Esophagus squamous epithelium (tissue), 5 donors: ENCODE data around the gene HPN. TPM values are rescaled to one million over a fixed set of nuclear protein-coding genes. Genes with fewer than 3 reads are reported as not detected.

Experiments
- DNase-seq: peaks from one replicate; lab custom pipeline; 2025; lab: John Stamatoyannopoulos, UW
- H3K27ac ChIP-seq, 4 donors: fragments of 200-600 bp; sonication (generic); one replicate each; pipeline ENCODE4 v1.5.1; 2016 to 2019; ENCODE audit warnings: mild to moderate bottlenecking in 1 of 4
- H3K27me3 ChIP-seq, 4 donors: fragments of 200-600 bp; sonication (generic); 1 replicate in 3 of 4; 2 replicates in 1 of 4; pipeline versions ENCODE4 v1.5.1 to v1.6.0; 2017 to 2021; ENCODE audit warnings: antibody characterized with exemption in 1 of 4
- H3K36me3 ChIP-seq, 3 donors: fragments of 200-600 bp; sonication (generic); one replicate each; pipeline ENCODE4 v1.5.1; 2016 to 2019
- H3K4me1 ChIP-seq, 3 donors: fragments of 200-600 bp; sonication (generic); one replicate each; pipeline ENCODE4 v1.5.1; 2017 to 2019
- H3K4me3 ChIP-seq, 4 donors: fragments of 200-600 bp; sonication (generic); 1 replicate in 3 of 4; 2 replicates in 1 of 4; pipeline ENCODE4 v1.5.1; 2016 to 2019; ENCODE audit warnings: mild to moderate bottlenecking in 2 of 4, moderate library complexity in 1 of 4
- H3K9me3 ChIP-seq, 3 donors: fragments of 200-600 bp; sonication (generic); one replicate each; pipeline ENCODE4 v1.5.1; 2016 to 2019
- POLR2A ChIP-seq, 4 donors: fragments of 450-650 bp; IDR thresholded peaks; one replicate each; pipeline ENCODE4 v1.6.1; 2017; ENCODE audit warnings: antibody characterized with exemption in 4 of 4, mild to moderate bottlenecking in 4 of 4, moderate library complexity in 3 of 4
- WGBS, 2 donors: methylation state at CpG; one replicate each; pipeline ENCODE4 v1.1.5; 2018; 5-methylcytosine and 5-hydroxymethylcytosine counted together
- intact Hi-C: fragments of 100-400 bp; cut with DNase I; formaldehyde crosslinking; loops from one replicate; pipeline ENCODE4 v1.15.0; 2022
- total RNA-seq, 4 donors: library from RNA; depleted of rRNA; stranded (reverse); fragments of >200 nt; gene quantifications; one replicate each; pipeline ENCODE4 v1.1.0, GENCODE V29; 2016
- TF ChIP-seq, protein P1 (sequence below), 6 experiments: fragments of 450-650 bp in 4 of 6; fragments of 200-600 bp in 2 of 6; sonication (generic) in 2 of 6; IDR thresholded peaks; one replicate each; pipeline ENCODE4 v1.5.1; 2016 to 2019; ENCODE audit warnings: antibody characterized with exemption in 6 of 6, mild to moderate bottlenecking in 4 of 6, moderate library complexity in 4 of 6
- donor health status: DM: yes; HTN: yes; CAD: no.

Gene HPN
- total RNA-seq, 4 donors from 2014 or later: 0.19 to 0.47 TPM; not detected in 2

DNA sequence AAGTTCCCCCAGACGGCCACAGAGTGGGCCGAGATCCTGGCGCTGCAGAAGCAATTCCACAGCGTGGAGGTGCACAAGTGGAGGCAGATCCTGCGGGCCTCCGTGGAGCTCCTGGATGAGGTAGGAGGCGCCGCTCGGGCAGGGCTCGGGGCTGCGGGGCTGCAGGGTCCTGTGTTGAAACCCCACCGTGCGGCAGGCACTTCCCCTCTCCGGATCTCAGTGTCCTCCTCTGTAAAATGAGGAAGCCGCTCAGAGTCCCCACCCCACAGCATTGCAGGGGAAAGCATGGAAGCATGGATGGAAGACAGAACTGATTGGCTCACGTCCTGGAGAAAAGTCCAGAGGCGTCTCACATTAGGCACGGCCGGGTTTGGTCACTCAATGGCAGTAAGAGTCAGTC is 18.1 kb upstream of the HPN start:
- intact Hi-C loops: no loop called here
- H3K4me1 ChIP-seq: no peaks in the 10 kb centered on the region
- DNase-seq: no peak
- H3K27ac ChIP-seq: no peak overlapping the region
- no peaks in the 10 kb centered on the region for H3K9me3 ChIP-seq
- WGBS, 2 donors: 81 to 92% methylated on average over 4 to 16 of the region's 19 CpGs
- no peak overlapping the region for H3K4me3 ChIP-seq
- H3K36me3 ChIP-seq: peaks cover 6 to 93% (median 51%) of the 10 kb centered on the region in 3 donors
- no peaks in the 10 kb centered on the region for H3K27me3 ChIP-seq
- TF ChIP-seq, protein P1, sequence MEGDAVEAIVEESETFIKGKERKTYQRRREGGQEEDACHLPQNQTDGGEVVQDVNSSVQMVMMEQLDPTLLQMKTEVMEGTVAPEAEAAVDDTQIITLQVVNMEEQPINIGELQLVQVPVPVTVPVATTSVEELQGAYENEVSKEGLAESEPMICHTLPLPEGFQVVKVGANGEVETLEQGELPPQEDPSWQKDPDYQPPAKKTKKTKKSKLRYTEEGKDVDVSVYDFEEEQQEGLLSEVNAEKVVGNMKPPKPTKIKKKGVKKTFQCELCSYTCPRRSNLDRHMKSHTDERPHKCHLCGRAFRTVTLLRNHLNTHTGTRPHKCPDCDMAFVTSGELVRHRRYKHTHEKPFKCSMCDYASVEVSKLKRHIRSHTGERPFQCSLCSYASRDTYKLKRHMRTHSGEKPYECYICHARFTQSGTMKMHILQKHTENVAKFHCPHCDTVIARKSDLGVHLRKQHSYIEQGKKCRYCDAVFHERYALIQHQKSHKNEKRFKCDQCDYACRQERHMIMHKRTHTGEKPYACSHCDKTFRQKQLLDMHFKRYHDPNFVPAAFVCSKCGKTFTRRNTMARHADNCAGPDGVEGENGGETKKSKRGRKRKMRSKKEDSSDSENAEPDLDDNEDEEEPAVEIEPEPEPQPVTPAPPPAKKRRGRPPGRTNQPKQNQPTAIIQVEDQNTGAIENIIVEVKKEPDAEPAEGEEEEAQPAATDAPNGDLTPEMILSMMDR (IDR thresholded peaks at IDR 0.05): no peak
- TF ChIP-seq POLR2A (IDR thresholded peaks at IDR 0.05): no peak

DNA sequence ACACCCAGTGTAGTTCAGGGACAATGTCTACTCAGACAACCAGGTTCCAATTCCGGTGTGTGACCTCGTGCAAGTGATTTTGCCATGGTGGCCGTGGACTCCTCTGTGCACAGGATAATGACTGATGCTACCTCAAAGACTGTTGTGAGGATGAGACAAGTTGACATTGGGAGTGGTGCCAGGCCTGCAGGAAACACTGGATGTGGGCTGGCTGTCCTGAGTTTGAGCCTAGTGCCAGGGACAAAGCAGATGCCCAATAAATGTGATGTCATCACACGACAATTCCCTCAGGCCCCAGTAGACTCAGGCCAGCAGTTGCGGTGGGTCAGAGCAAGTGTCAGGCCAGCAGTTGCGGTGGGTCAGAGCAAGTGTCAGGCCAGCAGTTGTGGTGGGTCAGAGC is 17.4 kb upstream of the HPN start:
- intact Hi-C loops: no loop called here
- H3K4me3 ChIP-seq: no peak overlapping the region
- DNase-seq: no peak
- peaks cover 6 to 87% (median 44%) of the 10 kb centered on the region in 3 donors for H3K36me3 ChIP-seq
- H3K9me3 ChIP-seq: no peaks in the 10 kb centered on the region
- H3K27me3 ChIP-seq: no peaks in the 10 kb centered on the region
- TF ChIP-seq, protein P1 (IDR thresholded peaks at IDR 0.05): no peak
- no peak for TF ChIP-seq POLR2A (IDR thresholded peaks at IDR 0.05)
- WGBS, 2 donors: 79 to 85% methylated on average over 2 to 5 of the region's 6 CpGs
- no peak overlapping the region for H3K27ac ChIP-seq
- no peaks in the 10 kb centered on the region for H3K4me1 ChIP-seq

DNA sequence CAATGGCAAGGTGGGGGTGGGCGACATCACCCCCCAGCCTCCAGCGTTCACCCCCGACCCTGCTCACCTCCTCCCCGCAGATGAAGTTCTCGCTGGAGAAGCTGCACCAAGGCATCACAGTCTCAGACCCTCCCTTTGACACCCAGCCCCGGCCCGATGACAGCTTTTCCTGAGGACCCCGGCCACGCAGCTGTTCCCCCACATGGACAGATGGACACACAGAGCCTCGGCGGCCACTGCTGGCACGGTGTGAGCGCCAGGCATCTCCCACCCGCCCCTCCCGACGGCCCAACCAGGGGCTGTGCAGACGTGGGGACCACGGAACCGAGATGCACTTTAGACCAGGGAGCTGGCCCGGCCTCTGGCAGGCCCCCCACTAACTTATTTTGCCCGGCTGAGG is 15.6 kb upstream of the HPN start:
- DNase-seq: no peak
- Histone ChIP-seq H3K4me1 (peaks cover 6 to 14% (median 11%) of the 10 kb centered on the region in 3 donors), H3K4me3 (no peak overlapping the region), H3K27me3 (peaks cover 0 to 16% (median 0%) of the 10 kb centered on the region in 4 donors), H3K27ac (no peak overlapping the region), H3K36me3 (peaks cover 0 to 68% (median 29%) of the 10 kb centered on the region in 3 donors), H3K9me3 (no peaks in the 10 kb centered on the region)
- intact Hi-C loops: no loop called here
- TF ChIP-seq, protein P1 (IDR thresholded peaks at IDR 0.05): no peak
- TF ChIP-seq POLR2A (IDR thresholded peaks at IDR 0.05): no peak
- WGBS, 2 donors: 100% methylated on average over 1 of the region's 21 CpGs; no CpG with 5 or more reads in 1 of the 2 donors

DNA sequence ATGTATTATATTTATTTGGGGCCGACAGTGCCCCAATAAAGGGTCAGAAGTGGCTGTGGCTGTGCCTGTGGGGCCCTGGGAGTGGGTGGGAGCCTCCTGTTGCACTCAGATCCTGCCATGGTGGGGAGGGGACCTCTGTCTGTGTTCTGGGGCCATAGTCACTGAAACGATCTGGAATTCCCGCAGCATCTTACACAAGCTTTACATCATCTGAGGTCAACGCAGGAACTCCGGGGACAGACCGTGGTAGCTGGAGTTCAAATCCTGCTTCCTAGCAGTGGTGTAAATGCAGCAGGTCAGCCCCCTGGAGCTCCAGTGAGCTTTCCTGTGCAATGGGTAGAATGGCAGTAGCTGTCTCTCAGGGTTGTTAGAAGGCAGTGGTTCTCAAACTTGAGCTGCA is 15.1 kb upstream of the HPN start:
- TF ChIP-seq, protein P1 (IDR thresholded peaks at IDR 0.05): no peak
- no peak for TF ChIP-seq POLR2A (IDR thresholded peaks at IDR 0.05)
- 66% methylated on average over 3 of the region's 6 CpGs; no CpG with 5 or more reads in 1 of the 2 donors for WGBS, 2 donors
- Histone ChIP-seq H3K4me1 (peaks cover 6 to 19% (median 14%) of the 10 kb centered on the region in 3 donors), H3K9me3 (no peaks in the 10 kb centered on the region), H3K27ac (no peak overlapping the region), H3K4me3 (no peak overlapping the region), H3K27me3 (peaks cover 0 to 20% (median 0%) of the 10 kb centered on the region in 4 donors), H3K36me3 (peaks cover 0 to 63% (median 25%) of the 10 kb centered on the region in 3 donors)
- intact Hi-C loops: no loop called here
- no peak for DNase-seq

DNA sequence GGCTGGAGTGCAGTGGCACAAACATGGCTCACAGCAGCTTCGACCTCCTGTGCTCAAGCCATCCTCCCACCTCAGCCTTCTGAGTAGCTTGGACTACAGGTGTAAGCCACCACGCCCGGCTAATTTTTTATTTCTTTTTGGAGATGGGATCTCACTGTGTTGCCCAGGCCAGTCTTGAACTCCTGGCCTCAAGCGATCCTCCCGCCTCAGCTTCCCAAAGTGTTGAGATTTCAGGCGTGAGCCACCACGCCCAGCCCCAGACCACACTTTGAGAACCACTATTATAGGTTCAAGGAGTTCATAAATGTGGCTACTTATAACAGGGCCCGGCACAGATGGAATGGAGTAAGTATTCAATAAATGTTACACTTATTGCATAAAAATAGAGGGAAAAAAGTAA is 14.5 kb upstream of the HPN start:
- Histone ChIP-seq H3K4me3 (no peak overlapping the region), H3K36me3 (peaks cover 0 to 57% (median 20%) of the 10 kb centered on the region in 3 donors)
- TF ChIP-seq POLR2A (IDR thresholded peaks at IDR 0.05): no peak
- TF ChIP-seq, protein P1 (IDR thresholded peaks at IDR 0.05): no peak

More for the DNA sequence above, 14.5 kb upstream of the HPN start:
- Histone ChIP-seq H3K27me3 (peaks cover 0 to 26% (median 0%) of the 10 kb centered on the region in 4 donors), H3K4me1 (peaks cover 6 to 24% (median 16%) of the 10 kb centered on the region in 3 donors), H3K27ac (no peak overlapping the region), H3K9me3 (no peaks in the 10 kb centered on the region)
- WGBS, 2 donors: 81 to 86% methylated on average over 8 of the region's 8 CpGs
- intact Hi-C loops: no loop called here
- no peak for DNase-seq
